Stomach (tissue), 4 donors: ENCODE results near the gene TBP.

ENCODE experiments used
- EP300 ChIP-seq: sonication (generic); formaldehyde crosslinking; IDR thresholded peaks from one replicate; pipeline ENCODE4 v1.6.1; 2017; ENCODE audit warnings: antibody characterized with exemption
- POLR2A ChIP-seq, 4 donors: fragments of 450-650 bp; IDR thresholded peaks; one replicate each; pipeline ENCODE4 v1.6.1; 2016; ENCODE audit warnings: antibody characterized with exemption in 4 of 4, control low read depth in 2 of 4, mild to moderate bottlenecking in 1 of 4, moderate library complexity in 1 of 4
- POLR2AphosphoS5 ChIP-seq, 3 donors: sonication (generic); formaldehyde crosslinking; IDR thresholded peaks; one replicate each; pipeline ENCODE4 v1.6.1; 2016; ENCODE audit warnings: antibody characterized with exemption in 3 of 3
- TF ChIP-seq, protein P1 (sequence below), 7 experiments: fragments of 450-650 bp in 4 of 7; fragments of 200-600 bp in 3 of 7; sonication (generic) in 3 of 7; IDR thresholded peaks; one replicate each; pipeline ENCODE4 v1.5.1; 2016 to 2019; ENCODE audit warnings: antibody characterized with exemption in 7 of 7, control low read depth in 2 of 7, mild to moderate bottlenecking in 1 of 7

GRCh38 chr6:170505306-170505705, 48.9 kb upstream of the TBP start:
- no peak for TF ChIP-seq POLR2A (IDR thresholded peaks at IDR 0.05)
- TF ChIP-seq EP300 = no peak
- TF ChIP-seq, protein P1, sequence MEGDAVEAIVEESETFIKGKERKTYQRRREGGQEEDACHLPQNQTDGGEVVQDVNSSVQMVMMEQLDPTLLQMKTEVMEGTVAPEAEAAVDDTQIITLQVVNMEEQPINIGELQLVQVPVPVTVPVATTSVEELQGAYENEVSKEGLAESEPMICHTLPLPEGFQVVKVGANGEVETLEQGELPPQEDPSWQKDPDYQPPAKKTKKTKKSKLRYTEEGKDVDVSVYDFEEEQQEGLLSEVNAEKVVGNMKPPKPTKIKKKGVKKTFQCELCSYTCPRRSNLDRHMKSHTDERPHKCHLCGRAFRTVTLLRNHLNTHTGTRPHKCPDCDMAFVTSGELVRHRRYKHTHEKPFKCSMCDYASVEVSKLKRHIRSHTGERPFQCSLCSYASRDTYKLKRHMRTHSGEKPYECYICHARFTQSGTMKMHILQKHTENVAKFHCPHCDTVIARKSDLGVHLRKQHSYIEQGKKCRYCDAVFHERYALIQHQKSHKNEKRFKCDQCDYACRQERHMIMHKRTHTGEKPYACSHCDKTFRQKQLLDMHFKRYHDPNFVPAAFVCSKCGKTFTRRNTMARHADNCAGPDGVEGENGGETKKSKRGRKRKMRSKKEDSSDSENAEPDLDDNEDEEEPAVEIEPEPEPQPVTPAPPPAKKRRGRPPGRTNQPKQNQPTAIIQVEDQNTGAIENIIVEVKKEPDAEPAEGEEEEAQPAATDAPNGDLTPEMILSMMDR (IDR thresholded peaks at IDR 0.05) = no peak
- TF ChIP-seq POLR2AphosphoS5 (IDR thresholded peaks at IDR 0.05) = no peak
